Ascending aorta (tissue), 2 donors: ENCODE data around the gene AGAP1. TPM values are rescaled to one million over a fixed set of nuclear protein-coding genes. Genes with fewer than 3 reads are reported as not detected.

ENCODE experiments used
- DNase-seq, 2 donors: peaks; one replicate each; pipeline ENCODE4 v3.0.0-alpha.2; 2019; ENCODE audit warnings: low spot score in 2 of 2
- H3K27ac ChIP-seq, 2 donors: fragments of 200-600 bp; sonication (generic); one replicate each; pipeline ENCODE4 v1.5.1; 2016 to 2017; ENCODE audit warnings: mild to moderate bottlenecking in 1 of 2
- H3K27me3 ChIP-seq: fragments of 200-600 bp; sonication (generic); one replicate; pipeline ENCODE4 v1.5.1; 2017
- H3K36me3 ChIP-seq, 2 donors: fragments of 200-600 bp; sonication (generic); one replicate each; pipeline ENCODE4 v1.5.1; 2016
- H3K4me1 ChIP-seq, 2 donors: fragments of 200-600 bp; sonication (generic); one replicate each; pipeline ENCODE4 v1.5.1; 2016 to 2017; ENCODE audit warnings: mild to moderate bottlenecking in 1 of 2
- H3K4me3 ChIP-seq, 2 donors: fragments of 200-600 bp; sonication (generic); one replicate each; pipeline ENCODE4 v1.5.1; 2016 to 2017; ENCODE audit warnings: mild to moderate bottlenecking in 1 of 2
- H3K9me3 ChIP-seq, 2 donors: fragments of 200-600 bp; sonication (generic); one replicate each; pipeline ENCODE4 v1.5.1; 2016
- intact Hi-C: fragments of 100-400 bp; cut with DNase I; formaldehyde crosslinking; loops from one replicate; pipeline ENCODE4 v1.15.1; 2023
- total RNA-seq: library from RNA; depleted of rRNA; stranded (reverse); fragments of >200 nt; gene quantifications from one replicate; pipeline ENCODE4 v1.1.0, GENCODE V29; 2016
- TF ChIP-seq, protein P1 (sequence below), 3 experiments: fragments of 200-600 bp in 2 of 3; fragments of 450-650 bp in 1 of 3; sonication (generic) in 2 of 3; IDR thresholded peaks; one replicate each; pipeline ENCODE4 v1.5.1; 2016 to 2019; ENCODE audit warnings: antibody characterized with exemption in 3 of 3, mild to moderate bottlenecking in 1 of 3, moderate library complexity in 1 of 3

Gene AGAP1
- total RNA-seq, 1 donor from 2014 or later = 19.7 TPM

DNA sequence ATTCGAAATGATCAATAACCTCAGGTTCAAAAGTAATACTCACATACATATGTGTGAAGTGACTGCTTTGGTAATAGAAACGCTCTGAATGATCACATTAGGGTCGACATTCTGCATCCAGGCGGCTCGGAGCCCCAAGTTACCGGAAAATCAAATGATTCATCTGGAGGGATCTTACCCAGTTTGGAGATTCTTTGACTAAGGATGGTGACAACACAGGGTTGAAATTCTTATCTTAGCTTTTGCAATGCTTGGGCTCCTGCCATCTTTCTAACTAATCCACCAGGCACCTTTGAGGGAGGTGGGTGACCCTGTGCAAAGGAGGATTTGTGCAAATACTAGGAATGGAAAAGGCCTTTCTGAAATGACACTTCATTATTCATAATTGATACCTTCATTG lies 663.5 kb downstream of the AGAP1 start:
- Histone ChIP-seq H3K9me3 (peaks cover 0 to 5% of the 10 kb centered on the region in 2 donors), H3K27ac (no peak overlapping the region), H3K4me3 (no peak overlapping the region), H3K4me1 (no peaks in the 10 kb centered on the region), H3K27me3 (no peaks in the 10 kb centered on the region), H3K36me3 (no peaks in the 10 kb centered on the region)
- no peak for DNase-seq
- TF ChIP-seq, protein P1, sequence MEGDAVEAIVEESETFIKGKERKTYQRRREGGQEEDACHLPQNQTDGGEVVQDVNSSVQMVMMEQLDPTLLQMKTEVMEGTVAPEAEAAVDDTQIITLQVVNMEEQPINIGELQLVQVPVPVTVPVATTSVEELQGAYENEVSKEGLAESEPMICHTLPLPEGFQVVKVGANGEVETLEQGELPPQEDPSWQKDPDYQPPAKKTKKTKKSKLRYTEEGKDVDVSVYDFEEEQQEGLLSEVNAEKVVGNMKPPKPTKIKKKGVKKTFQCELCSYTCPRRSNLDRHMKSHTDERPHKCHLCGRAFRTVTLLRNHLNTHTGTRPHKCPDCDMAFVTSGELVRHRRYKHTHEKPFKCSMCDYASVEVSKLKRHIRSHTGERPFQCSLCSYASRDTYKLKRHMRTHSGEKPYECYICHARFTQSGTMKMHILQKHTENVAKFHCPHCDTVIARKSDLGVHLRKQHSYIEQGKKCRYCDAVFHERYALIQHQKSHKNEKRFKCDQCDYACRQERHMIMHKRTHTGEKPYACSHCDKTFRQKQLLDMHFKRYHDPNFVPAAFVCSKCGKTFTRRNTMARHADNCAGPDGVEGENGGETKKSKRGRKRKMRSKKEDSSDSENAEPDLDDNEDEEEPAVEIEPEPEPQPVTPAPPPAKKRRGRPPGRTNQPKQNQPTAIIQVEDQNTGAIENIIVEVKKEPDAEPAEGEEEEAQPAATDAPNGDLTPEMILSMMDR (IDR thresholded peaks at IDR 0.05) = no peak
- intact Hi-C loops = no loop called here

DNA sequence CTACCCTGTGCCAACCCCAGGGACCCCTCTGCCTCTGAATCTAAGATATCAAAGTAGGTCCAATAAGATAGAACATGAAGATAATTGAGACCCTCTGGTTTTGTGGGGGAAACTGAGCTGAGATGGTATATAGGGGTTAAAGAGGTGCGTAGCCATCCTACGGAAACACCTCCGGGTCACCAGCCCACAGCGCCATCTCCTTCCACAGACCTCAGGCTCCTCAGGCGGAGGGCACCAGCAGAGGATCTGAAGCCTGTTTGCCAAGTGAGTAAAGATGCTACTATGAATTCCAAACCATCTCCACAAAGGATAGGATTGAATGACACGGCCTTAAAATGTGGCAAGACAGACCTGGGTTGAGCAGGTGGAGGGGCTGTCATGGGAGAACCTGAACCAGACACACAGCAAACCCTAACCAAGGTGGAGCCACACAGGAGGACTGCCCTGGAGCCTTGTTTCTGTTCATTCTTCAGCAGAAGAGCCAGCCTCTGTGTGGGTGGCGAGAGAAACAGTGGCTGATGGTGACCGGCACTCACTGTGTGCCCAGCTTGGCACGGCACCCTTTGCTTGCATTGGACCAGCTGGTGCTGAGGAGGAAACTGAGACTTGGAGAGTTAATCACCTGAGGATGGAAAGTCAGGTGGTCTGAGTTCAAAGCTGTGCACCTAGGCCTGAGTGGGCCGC lies 664.1 kb downstream of the AGAP1 start:
- TF ChIP-seq, protein P1 (IDR thresholded peaks at IDR 0.05) = no peak
- DNase-seq = no peak
- peaks cover 0 to 4% of the 10 kb centered on the region in 2 donors for H3K9me3 ChIP-seq
- H3K27me3 ChIP-seq = no peaks in the 10 kb centered on the region
- H3K27ac ChIP-seq = no peak overlapping the region
- intact Hi-C loops = no loop called here
- no peaks in the 10 kb centered on the region for H3K36me3 ChIP-seq
- no peaks in the 10 kb centered on the region for H3K4me1 ChIP-seq
- no peak overlapping the region for H3K4me3 ChIP-seq

GRCh38 chr2:236158969-236159777 lies 665.3 kb downstream of the AGAP1 start:
- no peak for DNase-seq
- H3K27ac ChIP-seq = no peak overlapping the region
- peaks cover 4% of the 10 kb centered on the region for H3K27me3 ChIP-seq
- H3K4me1 ChIP-seq = peaks cover 0 to 6% of the 10 kb centered on the region in 2 donors
- no peaks in the 10 kb centered on the region for H3K36me3 ChIP-seq
- no peaks in the 10 kb centered on the region for H3K9me3 ChIP-seq
- TF ChIP-seq, protein P1 (IDR thresholded peaks at IDR 0.05) = no peak
- H3K4me3 ChIP-seq = no peak overlapping the region
- intact Hi-C loops = no loop called here

GRCh38 chr2:236159778-236160170 lies 665.9 kb downstream of the AGAP1 start:
- peaks cover 4 to 11% of the 10 kb centered on the region in 2 donors for H3K4me1 ChIP-seq
- H3K27ac ChIP-seq = no peak overlapping the region
- H3K9me3 ChIP-seq = no peaks in the 10 kb centered on the region
- no peak for DNase-seq
- no peaks in the 10 kb centered on the region for H3K36me3 ChIP-seq
- H3K27me3 ChIP-seq = peaks cover 4% of the 10 kb centered on the region
- TF ChIP-seq, protein P1 (IDR thresholded peaks at IDR 0.05) = no peak
- intact Hi-C loops = no loop called here
- H3K4me3 ChIP-seq = no peak overlapping the region

DNA sequence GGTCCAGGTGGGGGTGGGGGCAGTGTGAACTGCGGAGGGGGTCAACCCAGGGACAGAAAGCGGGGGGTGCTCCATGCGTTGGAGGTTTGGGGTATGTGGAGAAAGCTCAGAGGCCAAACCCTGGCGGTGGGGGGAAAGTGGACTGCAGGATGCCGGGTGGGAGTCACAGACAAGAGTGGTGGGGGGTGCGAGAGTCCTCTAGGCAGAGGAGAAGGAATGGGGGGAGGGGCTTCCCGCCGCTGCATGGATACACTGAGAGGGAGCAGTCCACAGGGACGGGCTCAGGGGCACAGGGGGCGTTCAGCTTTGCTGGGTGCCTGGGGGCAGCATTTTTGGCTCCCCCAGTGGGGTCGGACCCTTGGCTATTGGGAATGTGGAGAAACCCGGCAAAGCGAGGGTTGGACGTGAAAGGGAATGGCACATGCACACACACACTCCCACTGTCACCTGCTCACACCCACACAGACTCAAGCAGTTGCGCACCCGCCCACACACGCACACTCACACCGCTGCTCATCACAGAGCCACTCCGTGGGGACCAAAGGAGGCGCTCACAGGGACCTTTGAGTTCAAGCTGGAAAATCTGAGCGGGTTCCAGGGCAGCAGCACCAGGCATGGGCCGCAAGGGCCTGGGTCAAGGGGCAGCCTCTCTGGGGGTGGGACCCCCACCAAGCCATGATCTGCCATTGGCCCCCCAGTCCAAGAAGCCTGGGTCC lies 666.7 kb downstream of the AGAP1 start:
- H3K36me3 ChIP-seq = no peaks in the 10 kb centered on the region
- H3K9me3 ChIP-seq = no peaks in the 10 kb centered on the region
- peaks cover 4% of the 10 kb centered on the region for H3K27me3 ChIP-seq
- H3K27ac ChIP-seq = no peak overlapping the region
- DNase-seq = no peak
- intact Hi-C loops = no loop called here
- TF ChIP-seq, protein P1 (IDR thresholded peaks at IDR 0.05) = no peak
- no peak overlapping the region for H3K4me3 ChIP-seq
- H3K4me1 ChIP-seq = peaks cover 5 to 11% of the 10 kb centered on the region in 2 donors
